SK-N-SH treated with all-trans-retinoic acid at 6 μM for 48 hours (cell line): Measurements from ENCODE around the gene SLCO3A1.

ENCODE experiments used
- ARNTL ChIP-seq: fragments of 450-650 bp; formaldehyde crosslinking; IDR thresholded peaks from 2 replicates; pipeline ENCODE4 v1.5.0; 2020; ENCODE audit warnings: low read depth, mild to moderate bottlenecking, moderate library complexity, borderline replicate concordance
- CSDC2 ChIP-seq: fragments of 250-450 bp; sonication (Bioruptor Pico); IDR thresholded peaks from 2 replicates; pipeline ENCODE4 v1.5.0; 2020; ENCODE audit warnings: mild to moderate bottlenecking, moderate library complexity
- ESRRG ChIP-seq: fragments of 250-450 bp; sonication (Bioruptor Pico); IDR thresholded peaks from 2 replicates; pipeline ENCODE4 v1.6.1; 2021; ENCODE audit warnings: mild to moderate bottlenecking
- GLIS3 ChIP-seq: fragments of 250-450 bp; sonication (Bioruptor Pico); IDR thresholded peaks from 2 replicates; pipeline ENCODE4 v1.5.0; 2020; ENCODE audit warnings: mild to moderate bottlenecking, moderate library complexity
- PATZ1 ChIP-seq: fragments of 250-450 bp; sonication (Bioruptor Pico); IDR thresholded peaks from 2 replicates; pipeline ENCODE4 v1.8.0; 2020; ENCODE audit warnings: mild to moderate bottlenecking, moderate library complexity, borderline replicate concordance
- RARB ChIP-seq: fragments of 250-450 bp; sonication (Bioruptor Pico); IDR thresholded peaks from 2 replicates; pipeline ENCODE4 v1.8.0; 2021; ENCODE audit warnings: mild to moderate bottlenecking, moderate library complexity
- ZC3H10 ChIP-seq: fragments of 250-450 bp; sonication (Bioruptor Pico); IDR thresholded peaks from 2 replicates; pipeline ENCODE4 v1.5.1; 2021; ENCODE audit warnings: mild to moderate bottlenecking, moderate library complexity
- ZNF70 ChIP-seq: fragments of 450-650 bp; formaldehyde crosslinking; IDR thresholded peaks from 2 replicates; pipeline ENCODE4 v1.5.0; 2020; ENCODE audit warnings: mild to moderate bottlenecking, moderate library complexity

GRCh38 chr15:92104072-92104471 is 250.6 kb downstream of the SLCO3A1 start:
- no peak for TF ChIP-seq ZC3H10 (CRISPR knock-in tag)
- no peak for TF ChIP-seq ARNTL (CRISPR knock-in tag)
- TF ChIP-seq ESRRG (CRISPR knock-in tag): no peak
- no peak for TF ChIP-seq CSDC2 (CRISPR knock-in tag)
- no peak for TF ChIP-seq GLIS3 (CRISPR knock-in tag)
- TF ChIP-seq ZNF70: no peak
- no peak for TF ChIP-seq RARB (CRISPR knock-in tag)
- TF ChIP-seq PATZ1 (CRISPR knock-in tag): no peak
